Endodermal cell (in vitro differentiated cells): ENCODE results near the gene BMP6. TPM values are rescaled to one million over a fixed set of nuclear protein-coding genes. Genes with fewer than 3 reads are reported as not detected.

Source experiments
- DNase-seq: peaks from one replicate; pipeline ENCODE4 v3.0.0-alpha.2; 2017
- H3K27ac ChIP-seq: 2 replicates; pipeline ENCODE4 v1.5.1; 2013; ENCODE audit warnings: mild to moderate bottlenecking, low read depth, low read length, moderate library complexity
- H3K27me3 ChIP-seq: 2 replicates; pipeline ENCODE4 v1.6.1; 2013; ENCODE audit warnings: mild to moderate bottlenecking, low read length, moderate library complexity; ENCODE audit not compliant: insufficient read depth, control insufficient read depth, poor library complexity, severe bottlenecking
- H3K36me3 ChIP-seq: 2 replicates; pipeline ENCODE4 v1.7.0; 2013; ENCODE audit warnings: mild to moderate bottlenecking, low read length, moderate library complexity; ENCODE audit not compliant: control insufficient read depth, insufficient read depth
- H3K4me1 ChIP-seq: one replicate; pipeline ENCODE4 v1.7.0; 2013; ENCODE audit warnings: low read length; ENCODE audit not compliant: control insufficient read depth, insufficient read depth
- H3K4me3 ChIP-seq: 2 replicates; pipeline ENCODE4 v1.5.1; 2013; ENCODE audit warnings: mild to moderate bottlenecking, low read length, moderate library complexity
- H3K9ac ChIP-seq: 2 replicates; pipeline ENCODE4 v1.6.1; 2013; ENCODE audit warnings: mild to moderate bottlenecking, low read length, moderate library complexity; ENCODE audit not compliant: poor library complexity, severe bottlenecking; ENCODE audit errors: extremely low read depth
- H3K9me3 ChIP-seq: 2 replicates; pipeline ENCODE4 v1.6.1; 2013; ENCODE audit warnings: mild to moderate bottlenecking, low read length, moderate library complexity; ENCODE audit not compliant: control insufficient read depth
- H3K27ac Mint-ChIP-seq: 2 replicates; pipeline ENCODE4 v1.8.0; 2020; ENCODE audit warnings: mixed read lengths
- H3K27me3 Mint-ChIP-seq: 2 replicates; pipeline ENCODE4 v1.8.0; 2021; ENCODE audit warnings: mild to moderate bottlenecking, mixed read lengths; ENCODE audit not compliant: insufficient read depth
- H3K36me3 Mint-ChIP-seq: 2 replicates; pipeline ENCODE4 v1.8.0; 2020; ENCODE audit warnings: low read depth, mixed read lengths
- H3K4me1 Mint-ChIP-seq: 2 replicates; pipeline ENCODE4 v1.8.0; 2020; ENCODE audit warnings: mixed read lengths
- H3K4me3 Mint-ChIP-seq: 2 replicates; pipeline ENCODE4 v1.8.0; 2020; ENCODE audit warnings: mild to moderate bottlenecking, moderate library complexity, mixed read lengths
- H3K9me3 Mint-ChIP-seq: 2 replicates; pipeline ENCODE4 v1.8.0; 2020; ENCODE audit warnings: mild to moderate bottlenecking, mixed read lengths
- CTCF ChIP-seq: fragments of 200-600 bp; sonication (generic); conservative IDR thresholded peaks from 2 replicates; pipeline ENCODE4 v1.5.0; 2021; ENCODE audit warnings: antibody characterized with exemption, mild to moderate bottlenecking
- WGBS, 2 experiments: methylation state at CpG; one replicate each; pipeline versions ENCODE4 v1.1.5 to v1.1.7; 2013; ENCODE audit warnings: missing lambda C conversion rate in 2 of 2, mixed read lengths in 1 of 2; ENCODE audit not compliant: insufficient coverage in 1 of 2, insufficient read length in 1 of 2; 5-methylcytosine and 5-hydroxymethylcytosine counted together
- total RNA-seq, 2 donors: library from RNA; stranded (reverse); fragmentation: NEBNext Ultra II Directional in 1 of 2; extraction: Animal tissue kit (Norgen Biotek cat#: 25700) in 1 of 2; gene quantifications; 2 replicates in 1 of 2; 3 replicates in 1 of 2; pipeline ENCODE4 v1.2.1, GENCODE V29; 2021

The BMP6 gene
- total RNA-seq, 2 donors from 2014 or later, result 0.62 to 0.71 TPM

- DNase-seq, result peak; percentile 87
- no peaks in the 10 kb centered on the region for H3K9me3 Mint-ChIP-seq
- H3K4me3 Mint-ChIP-seq, result peak overlapping the region; percentile 28
- Histone ChIP-seq H3K27me3 (no peaks in the 10 kb centered on the region), H3K27ac (no peak overlapping the region), H3K36me3 (no peaks in the 10 kb centered on the region), H3K4me1 (peaks cover 3% of the 10 kb centered on the region), H3K9me3 (no peaks in the 10 kb centered on the region), H3K9ac (no peak overlapping the region), H3K4me3 (no peak overlapping the region)
- peaks cover 32% of the 10 kb centered on the region for H3K4me1 Mint-ChIP-seq
- peak overlapping the region; percentile 89 for H3K27ac Mint-ChIP-seq
- TF ChIP-seq CTCF, result no peak
- peaks cover 4% of the 10 kb centered on the region for H3K27me3 Mint-ChIP-seq
- 69 to 83% methylated on average over 10 to 21 of the region's 21 CpGs for WGBS, 2 experiments
- no peaks in the 10 kb centered on the region for H3K36me3 Mint-ChIP-seq
These were observed 34.0 kb upstream of the BMP6 start for GRCh38 chr6:7691675-7692452.

GRCh38 chr6:7692453-7692784, 33.5 kb upstream of the BMP6 start:
- Histone ChIP-seq H3K36me3 (no peaks in the 10 kb centered on the region), H3K27me3 (no peaks in the 10 kb centered on the region), H3K9me3 (no peaks in the 10 kb centered on the region), H3K27ac (no peak overlapping the region), H3K4me1 (peaks cover 3% of the 10 kb centered on the region), H3K9ac (no peak overlapping the region), H3K4me3 (no peak overlapping the region)
- DNase-seq, result no peak
- H3K4me1 Mint-ChIP-seq, result peaks cover 32% of the 10 kb centered on the region
- no peaks in the 10 kb centered on the region for H3K9me3 Mint-ChIP-seq
- TF ChIP-seq CTCF, result no peak
- H3K36me3 Mint-ChIP-seq, result no peaks in the 10 kb centered on the region
- H3K4me3 Mint-ChIP-seq, result peak overlapping the region; percentile 28
- peaks cover 4% of the 10 kb centered on the region for H3K27me3 Mint-ChIP-seq
- H3K27ac Mint-ChIP-seq, result peak overlapping the region; percentile 89
- 61% methylated on average over 3 of the region's 3 CpGs; no CpG with 5 or more reads in 1 of the 2 experiments for WGBS, 2 experiments

- DNase-seq, result no peak
- TF ChIP-seq CTCF, result no peak
- no peaks in the 10 kb centered on the region for H3K36me3 ChIP-seq
- H3K4me3 ChIP-seq, result no peak overlapping the region
- peaks cover 3% of the 10 kb centered on the region for H3K4me1 ChIP-seq
- peaks cover 1% of the 10 kb centered on the region for H3K27me3 Mint-ChIP-seq
- no peaks in the 10 kb centered on the region for H3K27me3 ChIP-seq
- peaks cover 36% of the 10 kb centered on the region for H3K4me1 Mint-ChIP-seq
- H3K9ac ChIP-seq, result no peak overlapping the region
- H3K36me3 Mint-ChIP-seq, result no peaks in the 10 kb centered on the region
- 90 to 96% methylated on average over 4 to 10 of the region's 10 CpGs for WGBS, 2 experiments
- no peak overlapping the region for H3K4me3 Mint-ChIP-seq
- H3K9me3 Mint-ChIP-seq, result no peaks in the 10 kb centered on the region
- H3K9me3 ChIP-seq, result no peaks in the 10 kb centered on the region
- H3K27ac Mint-ChIP-seq, result no peak overlapping the region
- H3K27ac ChIP-seq, result no peak overlapping the region
These were observed 32.1 kb upstream of the BMP6 start for GRCh38 chr6:7693827-7694226.
